Activated CD8-positive, alpha-beta T cell treated with anti-CD3 and anti-CD28 coated beads, Interleukin-2, amount 10 ng/mL, durations not matched to agents 7 days and 5 days (primary cell): Measurements from ENCODE around the gene SLC30A3. TPM values are rescaled to one million over a fixed set of nuclear protein-coding genes. Genes with fewer than 3 reads are reported as not detected.
"Not testable (repeated sequence)": the region's sequence is repeated elsewhere in the genome, so short reads cannot be mapped to it uniquely, and the experiment has no call there.

Source experiments
- ATAC-seq: fragments of 150-1000 bp; cut with Tn5 transposase; one replicate; pipeline ENCODE4 v1.10.0; 2021; ENCODE audit warnings: moderate library complexity
- CTCF ChIA-PET: fragments of 350-600 bp; sonication (Branson Sonifier 250); formaldehyde crosslinking; loops from one replicate; lab custom pipeline; 2021; ENCODE audit warnings: antibody characterized with exemption; lab: Charles Lee
- POLR2A ChIA-PET: fragments of 350-600 bp; sonication (Branson Sonifier 250); formaldehyde crosslinking; loops from one replicate; lab custom pipeline; 2021; ENCODE audit warnings: antibody characterized with exemption; lab: Charles Lee
- DNase-seq: peaks from one replicate; pipeline ENCODE4 v3.0.0-alpha.2; 2020
- H3K27ac Mint-ChIP-seq: one replicate; pipeline ENCODE4 v1.8.0; 2021; ENCODE audit warnings: mild to moderate bottlenecking, mixed read lengths
- H3K27me3 Mint-ChIP-seq: one replicate; pipeline ENCODE4 v1.8.0; 2021; ENCODE audit warnings: low read depth, mixed read lengths
- H3K36me3 Mint-ChIP-seq: one replicate; pipeline ENCODE4 v1.8.0; 2021; ENCODE audit warnings: low read depth, mixed read lengths
- H3K4me1 Mint-ChIP-seq: one replicate; pipeline ENCODE4 v1.8.0; 2021; ENCODE audit warnings: low read depth, mixed read lengths
- H3K4me3 Mint-ChIP-seq: one replicate; pipeline ENCODE4 v1.8.0; 2021; ENCODE audit warnings: mild to moderate bottlenecking, mixed read lengths
- H3K9me3 Mint-ChIP-seq: one replicate; pipeline ENCODE4 v1.8.0; 2022; ENCODE audit warnings: mixed read lengths; ENCODE audit not compliant: insufficient read depth
- total RNA-seq, 2 experiments: library from RNA; stranded (reverse); gene quantifications; one replicate each; pipeline ENCODE4 v1.2.3, GENCODE V29; 2021

The SLC30A3 gene
- total RNA-seq, 2 experiments from 2014 or later, result not detected

DNA sequence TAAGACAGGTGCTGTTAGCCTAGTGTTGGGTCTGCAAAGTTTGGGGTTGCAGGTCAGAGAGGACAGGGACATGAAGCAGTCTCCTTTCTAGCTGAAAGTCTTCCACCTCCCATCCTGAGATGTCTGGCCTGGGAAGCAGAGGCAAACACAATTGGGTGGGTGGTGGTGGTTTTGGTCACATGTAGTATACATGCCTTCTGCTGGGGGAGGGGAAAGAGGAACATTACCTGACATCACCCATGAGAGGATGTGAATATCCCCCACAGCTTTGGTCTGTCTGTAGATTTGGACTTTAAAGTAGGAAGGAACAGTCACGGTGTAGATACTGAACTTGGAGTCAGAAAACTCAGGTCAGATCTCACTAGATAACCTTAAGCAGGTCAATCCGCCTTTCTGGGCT is 7.8 kb upstream of the SLC30A3 start:
- DNase-seq, result no peak
- no peaks in the 10 kb centered on the region for H3K9me3 Mint-ChIP-seq
- peaks cover 12% of the 10 kb centered on the region for H3K27me3 Mint-ChIP-seq
- ChIA-PET CTCF (interaction anchor here (1.0 to 4.9 kb wide), 3 partner anchors 11 to 33 kb away, joined by 3 to 44 read pairs (median 4); partner anchors contain the start of gene TRIM54), POLR2A (no interaction called here)
- ATAC-seq, result no peak
- H3K4me3 Mint-ChIP-seq, result no peak overlapping the region
- H3K4me1 Mint-ChIP-seq, result peaks cover 9% of the 10 kb centered on the region
- no peak overlapping the region for H3K27ac Mint-ChIP-seq
- no peaks in the 10 kb centered on the region for H3K36me3 Mint-ChIP-seq

DNA sequence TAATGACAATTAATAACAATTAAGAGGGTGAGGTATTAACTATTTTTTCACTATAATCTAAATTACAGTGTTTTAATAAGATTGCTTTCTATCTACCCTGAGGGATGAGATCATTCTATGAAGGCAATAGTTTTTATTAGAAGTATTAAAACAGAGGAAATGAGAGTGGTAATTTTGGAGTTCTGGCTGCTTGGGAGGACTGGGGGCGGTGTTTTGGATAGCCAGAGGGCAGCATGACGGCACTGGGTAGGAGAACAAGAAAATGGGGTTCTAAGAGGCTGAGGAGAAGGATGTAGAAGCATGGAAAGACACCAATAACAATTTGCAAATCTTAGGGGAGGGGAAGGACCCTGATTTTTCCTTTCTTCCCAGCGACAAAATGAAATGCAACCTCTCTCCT is 7.3 kb upstream of the SLC30A3 start:
- H3K36me3 Mint-ChIP-seq, result no peaks in the 10 kb centered on the region
- no peak for DNase-seq
- ChIA-PET POLR2A (no interaction called here), CTCF (interaction anchor here (1.3 to 4.9 kb wide), 2 partner anchors 11 to 22 kb away, joined by 4 to 44 read pairs; partner anchors contain the start of gene TRIM54)
- ATAC-seq, result no peak
- peaks cover 12% of the 10 kb centered on the region for H3K27me3 Mint-ChIP-seq
- H3K4me1 Mint-ChIP-seq, result peaks cover 14% of the 10 kb centered on the region
- no peaks in the 10 kb centered on the region for H3K9me3 Mint-ChIP-seq
- no peak overlapping the region for H3K4me3 Mint-ChIP-seq
- H3K27ac Mint-ChIP-seq, result no peak overlapping the region

DNA sequence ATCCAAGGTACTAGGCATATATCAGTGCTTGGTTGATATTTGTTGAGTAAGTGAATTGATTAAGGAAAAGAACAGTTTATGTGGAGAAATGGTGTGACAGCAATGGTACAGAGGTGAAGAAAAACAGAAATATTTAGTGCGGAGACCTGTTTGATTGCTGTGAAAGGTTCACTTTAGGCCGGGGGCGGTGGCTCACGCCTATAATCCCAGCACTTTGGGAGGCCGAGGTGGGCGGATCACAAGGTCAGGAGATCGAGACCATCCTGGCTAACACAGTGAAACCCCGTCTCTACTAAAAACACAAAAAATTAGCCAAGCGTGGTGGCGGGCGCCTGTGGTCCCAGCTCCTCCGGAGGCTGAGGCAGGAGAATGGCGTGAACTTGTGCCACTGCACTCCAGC is 5.4 kb upstream of the SLC30A3 start:
- H3K9me3 Mint-ChIP-seq, H3K27ac Mint-ChIP-seq, H3K36me3 Mint-ChIP-seq, DNase-seq, POLR2A ChIA-PET, H3K4me3 Mint-ChIP-seq, ATAC-seq: not testable (repeated sequence)
- Mint-ChIP-seq H3K27me3 (peaks cover 25% of the 10 kb centered on the region), H3K4me1 (peaks cover 27% of the 10 kb centered on the region)
- CTCF ChIA-PET, result interaction anchor here (1.1 to 6.1 kb wide), 2 partner anchors 13 to 35 kb away, joined by 3 to 90 read pairs; partner anchors contain the start of gene TRIM54

DNA sequence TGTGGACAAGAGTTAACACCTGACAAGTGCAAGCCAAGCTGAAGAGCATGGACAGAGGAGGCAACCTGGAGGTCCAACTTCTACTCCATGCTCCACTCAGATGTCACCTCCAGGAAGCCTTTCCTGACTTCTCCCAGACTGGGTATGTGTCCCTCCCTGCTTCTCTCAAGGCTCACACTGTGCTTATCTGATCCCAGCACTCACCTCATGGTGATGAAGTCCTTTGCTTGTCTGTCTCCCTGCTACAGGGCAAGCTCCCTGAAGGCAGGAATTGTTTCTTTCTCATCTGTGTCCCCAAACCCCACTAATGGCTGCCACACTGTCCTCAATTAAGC is 2.7 kb upstream of the SLC30A3 start:
- H3K4me3 Mint-ChIP-seq, result no peak overlapping the region
- no peak for ATAC-seq
- H3K27me3 Mint-ChIP-seq, result peaks cover 40% of the 10 kb centered on the region
- DNase-seq, result no peak
- ChIA-PET CTCF (interaction anchor here (1.1 to 6.1 kb wide), 11 partner anchors 8 to 179 kb away, joined by 3 to 90 read pairs (median 4); partner anchors contain the start of genes KHK and TRIM54), POLR2A (interaction anchor here (0.9 to 1.4 kb wide), 2 partner anchors 14 to 214 kb away, joined by 3 read pairs; partner anchors contain the start of gene AGBL5)
- no peaks in the 10 kb centered on the region for H3K9me3 Mint-ChIP-seq
- no peaks in the 10 kb centered on the region for H3K36me3 Mint-ChIP-seq
- peaks cover 26% of the 10 kb centered on the region for H3K4me1 Mint-ChIP-seq
- no peak overlapping the region for H3K27ac Mint-ChIP-seq

DNA sequence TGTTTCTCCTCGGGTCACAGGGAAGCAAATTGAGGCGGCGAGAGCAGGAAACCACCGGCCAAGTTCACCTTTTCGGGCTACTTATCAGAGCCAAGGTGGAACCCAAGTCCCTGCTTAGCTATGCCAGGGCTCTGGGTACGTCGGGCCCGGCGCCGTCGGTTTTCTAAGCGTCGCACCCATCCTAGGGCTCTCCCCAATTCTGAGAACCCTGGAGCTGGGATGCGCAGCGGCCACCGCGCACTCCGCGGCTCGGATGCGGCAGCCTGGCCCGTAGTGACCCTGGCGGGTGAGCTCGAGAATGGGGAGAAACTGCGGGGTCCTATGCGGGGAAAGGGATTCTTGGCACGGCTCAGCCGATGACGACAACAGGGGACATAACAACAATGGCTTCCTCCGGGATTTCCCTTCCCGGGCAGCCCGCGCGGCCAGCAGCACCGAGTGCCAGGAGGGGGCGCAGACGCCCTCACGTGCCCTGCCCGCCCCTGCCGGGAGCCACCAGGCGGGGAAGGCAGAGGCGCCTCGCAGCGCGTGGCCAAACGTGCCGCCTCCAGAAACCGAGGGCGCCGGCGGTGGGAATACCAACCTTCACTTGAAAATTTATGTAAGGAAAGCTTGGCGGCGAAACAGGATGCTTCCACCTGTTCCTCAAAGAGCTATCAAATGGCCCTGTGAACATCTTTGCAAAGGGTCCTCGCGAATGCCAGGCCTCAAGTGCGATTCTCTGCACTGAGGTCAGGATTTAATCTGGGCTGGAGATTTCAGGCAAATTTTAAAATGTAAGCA is 2.1 kb upstream of the SLC30A3 start:
- no peak overlapping the region for H3K27ac Mint-ChIP-seq
- POLR2A ChIA-PET, result interaction anchor here (0.6 to 1.4 kb wide), 3 partner anchors 15 to 213 kb away, joined by 3 to 4 read pairs (median 3); partner anchors contain the start of gene AGBL5
- no peaks in the 10 kb centered on the region for H3K36me3 Mint-ChIP-seq
- peaks cover 26% of the 10 kb centered on the region for H3K4me1 Mint-ChIP-seq
- peaks cover 43% of the 10 kb centered on the region for H3K27me3 Mint-ChIP-seq
- H3K9me3 Mint-ChIP-seq, result no peaks in the 10 kb centered on the region
- H3K4me3 Mint-ChIP-seq, result peak overlapping the region; percentile 48
- CTCF ChIA-PET, result interaction anchor here (1.0 to 6.1 kb wide), 13 partner anchors 8 to 178 kb away, joined by 3 to 90 read pairs (median 4); partner anchors contain the start of genes KHK, NRBP1 and TRIM54
- peak; percentile 43 for DNase-seq
- peak; percentile 50 for ATAC-seq

DNA sequence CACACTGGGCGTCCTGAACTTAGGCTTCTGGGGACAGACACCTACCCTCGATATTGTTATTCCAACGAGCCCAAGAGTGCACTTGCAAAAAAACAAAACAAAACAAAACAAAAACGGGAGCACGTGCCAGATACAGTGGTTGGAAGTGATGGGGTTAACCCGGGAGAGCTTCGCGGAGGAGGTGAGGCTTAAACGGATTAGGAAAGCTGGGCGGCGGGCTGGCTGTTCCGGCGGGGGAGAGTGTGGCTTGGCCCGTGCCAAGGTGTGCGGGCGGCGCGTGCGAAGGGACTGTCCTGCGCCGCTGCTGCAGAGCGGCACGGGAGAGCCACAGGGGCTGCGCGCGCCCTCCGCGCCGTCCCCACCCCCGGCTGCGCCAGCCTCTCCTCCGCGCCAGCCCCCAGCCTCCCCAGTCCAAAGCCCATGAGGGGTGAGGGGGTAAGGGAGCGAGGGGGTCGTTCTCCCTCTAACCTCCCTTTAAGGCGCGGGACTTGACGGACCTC is 1.5 kb upstream of the SLC30A3 start:
- H3K4me1 Mint-ChIP-seq, result peaks cover 26% of the 10 kb centered on the region
- no peaks in the 10 kb centered on the region for H3K36me3 Mint-ChIP-seq
- CTCF ChIA-PET, result interaction anchor here (1.0 to 6.1 kb wide), 11 partner anchors 8 to 165 kb away, joined by 3 to 90 read pairs (median 4); partner anchors contain the start of genes NRBP1, PREB and TRIM54
- H3K27me3 Mint-ChIP-seq, result peaks cover 42% of the 10 kb centered on the region
- no peak overlapping the region for H3K27ac Mint-ChIP-seq
- H3K9me3 Mint-ChIP-seq, result no peaks in the 10 kb centered on the region
- peak overlapping the region; percentile 76 for H3K4me3 Mint-ChIP-seq
- POLR2A ChIA-PET, result interaction anchor here (0.6 to 2.3 kb wide), 2 partner anchors 16 to 20 kb away, joined by 4 to 7 read pairs; no protein-coding TSS in a partner anchor
- DNase-seq (no peak), ATAC-seq (peak; percentile 45)

DNA sequence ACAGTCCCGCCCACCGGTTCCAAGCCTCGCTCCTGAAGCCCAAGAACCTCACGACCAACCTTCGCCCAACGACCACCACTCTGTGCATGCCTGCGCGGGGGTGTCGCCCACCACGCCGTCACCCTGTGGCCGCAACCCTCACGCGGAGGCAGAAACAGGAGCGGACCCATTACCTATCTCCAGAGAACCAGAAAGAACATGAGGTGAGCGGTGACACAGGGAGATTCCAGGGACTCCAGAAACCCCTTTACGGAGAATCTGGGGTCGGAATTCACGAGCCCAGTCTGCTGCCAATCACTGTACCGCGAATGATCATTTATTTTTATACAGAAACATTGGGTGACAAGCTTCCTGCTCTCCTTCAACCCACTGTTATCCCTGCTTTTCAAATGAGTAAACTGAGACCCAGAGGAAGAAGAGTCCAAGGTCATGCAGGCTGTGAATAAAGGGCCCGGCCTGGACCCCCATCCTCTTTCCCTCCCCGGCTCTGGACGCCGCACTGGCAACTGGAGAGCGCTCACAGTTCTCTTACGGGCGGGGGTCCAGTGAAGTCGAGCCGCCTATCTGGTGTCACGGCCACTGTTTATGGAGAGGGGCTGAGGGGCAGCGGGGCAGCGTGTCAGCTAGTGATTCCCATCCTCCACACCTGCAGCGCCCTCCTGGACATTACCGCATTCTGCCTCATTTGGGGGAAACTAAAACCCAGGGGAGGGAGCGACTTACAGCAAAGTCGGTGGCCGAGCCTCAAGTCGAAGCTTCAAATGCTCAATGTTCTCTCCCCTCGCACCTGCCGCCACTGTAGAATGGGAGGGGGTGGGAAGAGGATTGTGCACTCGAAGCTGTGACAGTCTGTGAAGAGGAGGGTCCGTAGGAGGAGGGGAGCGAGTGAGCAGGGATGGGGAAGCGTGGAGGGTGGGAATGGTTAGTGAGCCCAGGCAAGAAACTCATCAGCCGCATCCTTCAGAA is 723 bp upstream of the SLC30A3 start:
- Mint-ChIP-seq H3K36me3 (no peaks in the 10 kb centered on the region), H3K4me1 (peaks cover 26% of the 10 kb centered on the region), H3K9me3 (no peaks in the 10 kb centered on the region), H3K4me3 (peak overlapping the region; percentile 76), H3K27ac (peak overlapping the region; percentile 35), H3K27me3 (peaks cover 46% of the 10 kb centered on the region)
- ChIA-PET CTCF (interaction anchor here (1.1 to 6.1 kb wide), 6 partner anchors 14 to 165 kb away, joined by 3 to 90 read pairs (median 4); partner anchors contain the start of genes NRBP1, PREB and TRIM54), POLR2A (interaction anchor here (1.3 to 2.3 kb wide), 2 partner anchors 15 to 213 kb away, joined by 3 to 7 read pairs; no protein-coding TSS in a partner anchor)
- DNase-seq, result no peak
- ATAC-seq, result no peak

DNA sequence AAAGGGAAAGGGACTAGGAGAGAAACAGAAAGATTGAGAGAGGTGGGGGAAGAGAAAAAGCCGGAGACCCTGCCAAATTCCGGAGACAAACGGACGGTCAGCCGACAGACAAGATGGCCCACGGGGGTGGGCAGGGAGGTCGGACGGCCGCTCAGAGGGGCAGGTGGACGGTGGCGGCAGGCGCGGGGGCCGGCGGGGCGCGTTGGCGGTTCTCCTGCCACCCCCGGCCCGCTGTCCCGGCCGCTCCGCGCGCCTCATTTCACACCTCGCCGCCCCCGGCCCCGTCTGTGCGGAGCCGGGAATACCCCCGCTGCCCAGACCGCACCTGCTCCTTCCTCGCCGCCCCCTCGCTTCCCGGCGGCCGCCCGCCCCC is 935 bp downstream of the SLC30A3 start:
- peak overlapping the region; percentile 37 for H3K4me3 Mint-ChIP-seq
- peaks cover 46% of the 10 kb centered on the region for H3K27me3 Mint-ChIP-seq
- H3K4me1 Mint-ChIP-seq, result peaks cover 26% of the 10 kb centered on the region
- DNase-seq (no peak), ATAC-seq (no peak)
- POLR2A ChIA-PET, result no interaction called here
- H3K36me3 Mint-ChIP-seq, result no peaks in the 10 kb centered on the region
- H3K27ac Mint-ChIP-seq, result no peak overlapping the region
- no peaks in the 10 kb centered on the region for H3K9me3 Mint-ChIP-seq
- CTCF ChIA-PET, result interaction anchor here (1.6 to 6.1 kb wide), 2 partner anchors 41 to 92 kb away, joined by 3 to 45 read pairs; no protein-coding TSS in a partner anchor

DNA sequence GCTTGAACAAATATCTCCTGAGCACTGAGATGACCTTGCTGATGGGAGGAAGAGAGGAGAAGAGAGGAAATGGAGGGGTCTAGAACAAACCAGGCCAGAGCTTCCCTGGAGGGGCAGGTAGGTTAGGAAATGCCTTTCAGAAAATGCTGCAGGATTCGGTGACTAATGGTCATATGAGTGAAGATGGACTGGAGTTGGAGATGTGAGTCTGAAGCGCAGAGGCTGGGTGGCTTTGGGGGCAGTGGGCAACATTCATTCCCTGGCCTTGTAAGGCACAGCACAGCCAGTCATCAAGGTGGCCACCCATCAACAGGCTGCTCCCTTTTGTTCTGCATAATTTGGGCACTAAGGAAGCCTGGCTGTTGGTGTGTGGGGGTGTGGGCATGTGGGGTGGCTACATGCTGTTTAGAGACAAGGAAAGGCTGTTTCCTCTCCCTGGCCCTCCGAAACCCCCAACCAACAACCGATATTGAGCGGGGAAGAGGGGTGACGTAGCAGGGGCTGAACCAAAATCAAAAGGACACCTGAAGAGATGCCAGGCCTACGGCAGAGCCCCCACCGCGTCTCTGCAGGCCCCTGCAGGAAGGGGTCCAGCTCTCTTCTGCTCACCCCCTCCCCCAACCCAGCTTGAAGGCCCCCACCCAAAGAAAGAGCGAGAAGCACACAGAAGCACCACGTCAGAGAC is 1.5 kb downstream of the SLC30A3 start:
- peaks cover 26% of the 10 kb centered on the region for H3K4me1 Mint-ChIP-seq
- no peak overlapping the region for H3K27ac Mint-ChIP-seq
- H3K9me3 Mint-ChIP-seq, result no peaks in the 10 kb centered on the region
- CTCF ChIA-PET, result interaction anchor here (1.6 to 6.1 kb wide), 2 partner anchors 41 to 92 kb away, joined by 3 to 45 read pairs; no protein-coding TSS in a partner anchor
- DNase-seq (no peak), ATAC-seq (no peak)
- POLR2A ChIA-PET, result no interaction called here
- H3K27me3 Mint-ChIP-seq, result peaks cover 46% of the 10 kb centered on the region
- peak overlapping the region; percentile 37 for H3K4me3 Mint-ChIP-seq
- no peaks in the 10 kb centered on the region for H3K36me3 Mint-ChIP-seq

DNA sequence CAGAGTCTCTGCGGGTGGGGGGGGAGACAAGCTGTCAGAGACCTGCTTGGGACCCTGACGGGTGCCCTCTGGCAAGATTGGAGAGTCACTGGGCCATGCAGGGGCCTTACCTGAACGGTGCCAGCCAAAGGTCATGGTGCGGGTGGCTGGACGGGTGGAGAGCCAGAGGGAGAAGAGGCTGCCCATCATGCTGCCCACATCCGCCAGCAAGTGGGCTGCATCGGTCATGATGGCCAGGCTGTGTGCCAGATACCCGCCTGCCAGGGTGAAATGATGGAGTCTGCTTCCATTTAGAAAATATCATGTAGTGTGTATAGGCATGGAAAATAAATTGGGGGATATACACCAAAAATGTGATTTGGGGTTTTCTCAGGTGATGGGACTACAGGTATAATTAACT is 4.8 kb downstream of the SLC30A3 start:
- Mint-ChIP-seq H3K9me3 (no peaks in the 10 kb centered on the region), H3K27me3 (peaks cover 38% of the 10 kb centered on the region), H3K27ac (no peak overlapping the region), H3K4me3 (no peak overlapping the region), H3K36me3 (no peaks in the 10 kb centered on the region), H3K4me1 (peaks cover 5% of the 10 kb centered on the region)
- ChIA-PET CTCF (interaction anchor here (2.2 kb wide), 1 partner anchor 21 kb away, joined by 8 read pairs; no protein-coding TSS in a partner anchor), POLR2A (no interaction called here)
- DNase-seq (no peak), ATAC-seq (no peak)
